T-cell (primary cell): ENCODE results near the gene OSBPL5. TPM values are rescaled to one million over a fixed set of nuclear protein-coding genes. Genes with fewer than 3 reads are reported as not detected.

Experiments used
- ATAC-seq, 4 experiments: fragments of 200-7000 bp in 3 of 4; fragments of 150-1000 bp in 1 of 4; cut with Tn5 transposase; replicated peaks in 1 of 4; 1 replicate in 3 of 4; 2 replicates in 1 of 4; pipeline ENCODE4 v1.10.0; 2021; ENCODE audit warnings: moderate library complexity in 3 of 4, mild to moderate bottlenecking in 2 of 4, moderate number of reproducible peaks in 1 of 4
- CTCF ChIA-PET, 2 donors: fragments of 300-600 bp; sonication (Branson Sonifier 250); formaldehyde crosslinking; loops; one replicate each; lab custom pipeline; 2022; ENCODE audit warnings: antibody characterized with exemption in 2 of 2; lab: Charles Lee
- POLR2A ChIA-PET, 2 donors: fragments of 300-600 bp; sonication (Branson Sonifier 250); formaldehyde crosslinking; loops; one replicate each; lab custom pipeline; 2022; ENCODE audit warnings: antibody characterized with exemption in 2 of 2; lab: Charles Lee
- DNase-seq, 35 experiments: peaks; one replicate each; pipeline versions ENCODE4 v3.0.0 to v3.0.0-alpha.2; 2013 to 2023
- H3K27ac ChIP-seq: one replicate; pipeline ENCODE4 v1.5.1; 2013; ENCODE audit warnings: low read length
- H3K27me3 ChIP-seq, 2 experiments: replicated peaks in 1 of 2; 1 replicate in 1 of 2; 2 replicates in 1 of 2; pipeline versions ENCODE4 v1.6.1 to v1.7.0; 2013; ENCODE audit warnings: low read length in 1 of 2, mixed read lengths in 1 of 2; ENCODE audit not compliant: control insufficient read depth in 2 of 2, insufficient read depth in 2 of 2; ENCODE audit errors: extremely low read depth in 1 of 2
- H3K36me3 ChIP-seq, 2 donors: 1 replicate in 1 of 2; 2 replicates in 1 of 2; pipeline versions ENCODE4 v1.6.1 to v1.7.0; 2013; ENCODE audit warnings: low read length in 1 of 2; ENCODE audit not compliant: control insufficient read depth in 2 of 2, insufficient read depth in 1 of 2; ENCODE audit errors: extremely low read depth in 1 of 2
- H3K4me1 ChIP-seq, 2 experiments: 1 replicate in 1 of 2; 2 replicates in 1 of 2; pipeline versions ENCODE4 v1.6.1 to v1.7.0; 2013; ENCODE audit warnings: low read length in 2 of 2, mixed read lengths in 1 of 2; ENCODE audit not compliant: insufficient read depth in 2 of 2, control insufficient read depth in 1 of 2; ENCODE audit errors: extremely low read depth in 1 of 2
- H3K4me3 ChIP-seq, 2 donors: 1 replicate in 1 of 2; 2 replicates in 1 of 2; pipeline versions ENCODE4 v1.5.1 to v1.7.0; 2013; ENCODE audit warnings: mild to moderate bottlenecking in 2 of 2, low read length in 1 of 2, moderate library complexity in 1 of 2; ENCODE audit not compliant: control insufficient read depth in 1 of 2; ENCODE audit errors: extremely low read depth in 1 of 2
- H3K9me3 ChIP-seq: 2 replicates; pipeline ENCODE4 v1.7.0; 2013
- H3K27ac Mint-ChIP-seq, 2 donors: one replicate each; pipeline ENCODE4 v1.8.0; 2020 to 2021; ENCODE audit warnings: mild to moderate bottlenecking in 2 of 2, mixed read lengths in 2 of 2
- H3K27me3 Mint-ChIP-seq, 2 donors: one replicate each; pipeline ENCODE4 v1.8.0; 2021 to 2022; ENCODE audit warnings: mixed read lengths in 2 of 2
- H3K36me3 Mint-ChIP-seq: one replicate; pipeline ENCODE4 v1.8.0; 2021; ENCODE audit warnings: mixed read lengths
- H3K4me1 Mint-ChIP-seq, 3 donors: one replicate each; pipeline ENCODE4 v1.8.0; 2020 to 2022; ENCODE audit warnings: mixed read lengths in 3 of 3, mild to moderate bottlenecking in 1 of 3
- H3K4me3 Mint-ChIP-seq, 3 donors: one replicate each; pipeline ENCODE4 v1.8.0; 2020 to 2022; ENCODE audit warnings: mild to moderate bottlenecking in 3 of 3, mixed read lengths in 3 of 3, moderate library complexity in 3 of 3
- H3K9me3 Mint-ChIP-seq, 3 donors: one replicate each; pipeline ENCODE4 v1.8.0; 2020 to 2022; ENCODE audit warnings: mixed read lengths in 3 of 3
- WGBS: methylation state at CpG from one replicate; pipeline ENCODE4 v1.1.5; 2013; ENCODE audit warnings: missing lambda C conversion rate; ENCODE audit not compliant: insufficient coverage; 5-methylcytosine and 5-hydroxymethylcytosine counted together
- total RNA-seq, 35 experiments: library from RNA in 6 of 35; stranded (reverse) in 6 of 35; fragments of 120-200 nt in 1 of 35; gene quantifications; one replicate each; pipeline versions ENCODE4 v1.2.1 to v1.2.4 and lab custom pipeline; 2013 to 2026

OSBPL5 gene
- total RNA-seq, 5 donors from 2014 or later (not counting 1 experiment from before 2014, with no cell fraction given) = 11.2 to 41.5 (median 20.9) TPM

DNA sequence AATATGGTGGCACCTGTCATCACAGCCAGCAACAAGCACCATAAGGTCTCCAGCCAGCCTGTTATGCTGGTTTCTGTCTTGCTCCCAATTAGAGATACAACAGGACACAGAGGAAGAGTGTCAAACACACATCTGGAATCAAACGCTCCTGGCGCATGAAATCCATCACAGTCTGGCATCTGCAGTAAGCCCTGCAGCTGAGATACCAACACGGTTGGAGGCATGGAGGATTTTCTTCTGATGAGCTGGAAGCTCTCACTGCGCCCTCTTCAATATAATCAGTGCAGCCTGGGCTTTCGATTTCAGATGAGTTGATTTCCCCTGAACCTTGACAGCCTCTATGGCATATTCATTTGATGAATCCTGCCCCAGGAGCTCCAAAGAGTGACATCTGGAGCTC is 80.1 kb downstream of the OSBPL5 start:
- no peak overlapping the region for H3K27ac ChIP-seq
- ATAC-seq (no peak), DNase-seq (no peak)
- ChIA-PET CTCF (no interaction called here), POLR2A (no interaction called here)
- H3K9me3 ChIP-seq = no peaks in the 10 kb centered on the region
- no peak overlapping the region for H3K4me3 ChIP-seq
- no peaks in the 10 kb centered on the region for H3K4me1 ChIP-seq
- peaks cover 0 to 25% of the 10 kb centered on the region in 2 experiments for H3K27me3 ChIP-seq
- H3K4me3 Mint-ChIP-seq = no peak overlapping the region
- H3K27ac Mint-ChIP-seq = no peak overlapping the region
- no peaks in the 10 kb centered on the region for H3K36me3 ChIP-seq
- H3K27me3 Mint-ChIP-seq = peaks cover 4 to 5% of the 10 kb centered on the region in 2 donors
- no peaks in the 10 kb centered on the region for H3K9me3 Mint-ChIP-seq
- H3K4me1 Mint-ChIP-seq = no peaks in the 10 kb centered on the region
- WGBS = 85% methylated on average over 3 of the region's 5 CpGs
- H3K36me3 Mint-ChIP-seq = no peaks in the 10 kb centered on the region

DNA sequence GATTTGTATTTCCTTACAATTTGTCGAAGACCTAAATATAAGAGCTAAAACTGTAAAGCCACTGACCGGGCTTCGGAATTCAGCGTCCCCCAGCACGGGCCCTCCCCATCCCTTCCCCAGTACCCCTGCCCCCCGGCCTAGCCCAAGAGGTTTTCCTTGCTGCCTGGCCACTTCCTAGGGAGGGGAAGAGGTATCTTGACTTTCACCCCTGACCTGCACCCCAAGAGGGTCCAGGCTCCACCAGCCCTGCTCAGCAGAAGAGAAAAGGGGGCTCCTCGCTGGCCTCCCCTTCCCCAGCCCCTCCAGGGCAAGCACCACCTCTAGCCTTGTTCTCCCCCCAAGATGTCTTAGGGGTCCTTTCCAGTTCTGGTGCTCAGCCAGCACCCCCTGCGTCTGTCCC is 81.8 kb downstream of the OSBPL5 start:
- DNase-seq = no peak
- no CpG with 5 or more reads among the region's 8 CpGs for WGBS
- Histone ChIP-seq H3K36me3 (no peaks in the 10 kb centered on the region), H3K4me1 (no peaks in the 10 kb centered on the region), H3K27me3 (peaks cover 0 to 32% of the 10 kb centered on the region in 2 experiments), H3K4me3 (no peak overlapping the region), H3K27ac (no peak overlapping the region), H3K9me3 (no peaks in the 10 kb centered on the region)
- CTCF ChIA-PET = no interaction called here
- Mint-ChIP-seq H3K27me3 (peaks cover 5 to 8% of the 10 kb centered on the region in 2 donors), H3K27ac (no peak overlapping the region), H3K36me3 (no peaks in the 10 kb centered on the region), H3K4me1 (no peaks in the 10 kb centered on the region), H3K4me3 (no peak overlapping the region), H3K9me3 (no peaks in the 10 kb centered on the region)
- POLR2A ChIA-PET = no interaction called here
- no peak for ATAC-seq

DNA sequence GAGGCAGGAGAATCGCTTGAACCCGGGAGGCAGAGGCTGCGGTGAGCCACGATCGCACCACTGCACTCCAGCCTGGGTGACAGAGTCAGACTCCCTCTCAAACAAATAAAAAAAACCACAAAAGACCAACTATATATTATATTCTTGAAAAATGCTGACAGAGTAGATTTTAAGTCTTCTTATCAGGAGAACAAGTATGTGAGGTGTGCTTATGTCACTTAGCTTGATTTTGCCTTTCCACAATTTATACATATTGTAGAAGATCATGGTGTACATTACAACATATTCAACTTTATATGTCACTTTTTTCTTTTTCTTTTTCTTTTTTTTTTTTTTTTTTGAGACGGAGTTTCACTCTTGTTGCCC is 83.7 kb downstream of the OSBPL5 start:
- ATAC-seq (no peak), DNase-seq (no peak)
- no peak overlapping the region for H3K27ac Mint-ChIP-seq
- no CpG with 5 or more reads among the region's 6 CpGs for WGBS
- POLR2A ChIA-PET = no interaction called here
- no peaks in the 10 kb centered on the region for H3K36me3 Mint-ChIP-seq
- Histone ChIP-seq H3K27ac (no peak overlapping the region), H3K27me3 (peaks cover 0 to 31% of the 10 kb centered on the region in 2 experiments), H3K4me1 (no peaks in the 10 kb centered on the region), H3K36me3 (no peaks in the 10 kb centered on the region), H3K9me3 (no peaks in the 10 kb centered on the region), H3K4me3 (no peak overlapping the region)
- H3K4me1 Mint-ChIP-seq = no peaks in the 10 kb centered on the region
- no peak overlapping the region for H3K4me3 Mint-ChIP-seq
- no peaks in the 10 kb centered on the region for H3K9me3 Mint-ChIP-seq
- peaks cover 8 to 9% of the 10 kb centered on the region in 2 donors for H3K27me3 Mint-ChIP-seq
- CTCF ChIA-PET = no interaction called here

DNA sequence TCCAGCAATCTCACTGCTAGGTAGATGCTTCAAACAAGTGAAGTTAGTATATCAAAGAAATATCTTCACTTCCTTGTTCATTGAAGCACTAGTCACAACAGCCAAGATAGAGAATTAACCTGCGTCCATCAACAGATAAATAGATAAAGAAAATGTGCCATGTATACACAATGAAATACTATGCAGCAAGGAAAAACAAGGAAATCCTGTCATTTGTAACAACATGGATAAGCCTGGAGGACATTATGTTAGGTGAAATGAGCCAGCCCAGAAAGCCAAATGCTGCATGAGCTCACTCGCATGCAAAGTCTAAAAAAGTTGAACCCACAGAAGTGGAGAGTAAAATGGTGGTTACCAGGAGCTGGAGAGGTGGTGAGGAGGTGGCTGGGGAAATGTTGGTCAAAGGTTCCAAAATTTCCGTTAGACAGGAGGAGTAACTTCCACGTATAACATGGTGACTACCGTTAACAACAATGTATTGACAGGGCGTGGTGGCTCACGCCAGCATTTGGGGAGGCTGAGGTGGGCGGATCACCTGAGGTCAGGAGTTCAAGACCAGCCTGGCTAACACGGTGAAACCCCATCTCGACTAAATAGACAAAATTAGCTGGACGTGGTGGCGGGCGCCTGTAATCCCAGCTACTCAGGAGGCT is 84.3 kb downstream of the OSBPL5 start:
- no peak for DNase-seq
- Mint-ChIP-seq H3K27me3 (peaks cover 8% of the 10 kb centered on the region in 2 donors), H3K27ac (no peak overlapping the region), H3K9me3 (no peaks in the 10 kb centered on the region), H3K4me3 (no peak overlapping the region), H3K4me1 (no peaks in the 10 kb centered on the region), H3K36me3 (no peaks in the 10 kb centered on the region)
- H3K4me1 ChIP-seq = no peaks in the 10 kb centered on the region
- H3K36me3 ChIP-seq = no peaks in the 10 kb centered on the region
- 85% methylated on average over 8 of the region's 13 CpGs for WGBS
- H3K27ac ChIP-seq = no peak overlapping the region
- ChIA-PET POLR2A (no interaction called here), CTCF (no interaction called here)
- H3K9me3 ChIP-seq = no peaks in the 10 kb centered on the region
- no peak for ATAC-seq
- no peak overlapping the region for H3K4me3 ChIP-seq
- H3K27me3 ChIP-seq = peaks cover 0 to 28% of the 10 kb centered on the region in 2 experiments

DNA sequence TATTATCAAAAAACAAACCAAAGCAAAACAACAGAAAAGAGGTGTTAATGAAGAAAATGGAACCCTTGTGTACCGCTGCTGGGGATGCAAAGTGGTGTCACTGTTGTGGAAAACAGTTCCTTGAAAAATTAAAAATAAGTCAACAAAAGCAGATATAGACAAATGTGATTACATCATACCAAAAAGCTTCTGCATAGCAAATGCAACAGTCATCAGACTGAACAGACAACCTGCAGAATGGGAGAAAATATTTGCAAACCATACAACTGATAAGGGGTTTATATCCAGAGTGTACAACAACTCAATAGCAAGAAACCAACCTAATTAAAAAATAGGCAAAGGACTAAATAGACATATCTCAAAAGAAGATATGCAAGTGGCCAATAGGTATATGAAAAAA is 85.0 kb downstream of the OSBPL5 start:
- Histone ChIP-seq H3K36me3 (no peaks in the 10 kb centered on the region), H3K27ac (no peak overlapping the region), H3K27me3 (peaks cover 0 to 26% of the 10 kb centered on the region in 2 experiments), H3K4me3 (no peak overlapping the region), H3K9me3 (no peaks in the 10 kb centered on the region), H3K4me1 (no peaks in the 10 kb centered on the region)
- no CpG with 5 or more reads among the region's 1 CpG for WGBS
- H3K9me3 Mint-ChIP-seq = no peaks in the 10 kb centered on the region
- ChIA-PET CTCF (no interaction called here), POLR2A (no interaction called here)
- H3K36me3 Mint-ChIP-seq = no peaks in the 10 kb centered on the region
- DNase-seq (no peak), ATAC-seq (no peak)
- peaks cover 5 to 8% of the 10 kb centered on the region in 2 donors for H3K27me3 Mint-ChIP-seq
- no peak overlapping the region for H3K27ac Mint-ChIP-seq
- no peaks in the 10 kb centered on the region for H3K4me1 Mint-ChIP-seq
- no peak overlapping the region for H3K4me3 Mint-ChIP-seq

DNA sequence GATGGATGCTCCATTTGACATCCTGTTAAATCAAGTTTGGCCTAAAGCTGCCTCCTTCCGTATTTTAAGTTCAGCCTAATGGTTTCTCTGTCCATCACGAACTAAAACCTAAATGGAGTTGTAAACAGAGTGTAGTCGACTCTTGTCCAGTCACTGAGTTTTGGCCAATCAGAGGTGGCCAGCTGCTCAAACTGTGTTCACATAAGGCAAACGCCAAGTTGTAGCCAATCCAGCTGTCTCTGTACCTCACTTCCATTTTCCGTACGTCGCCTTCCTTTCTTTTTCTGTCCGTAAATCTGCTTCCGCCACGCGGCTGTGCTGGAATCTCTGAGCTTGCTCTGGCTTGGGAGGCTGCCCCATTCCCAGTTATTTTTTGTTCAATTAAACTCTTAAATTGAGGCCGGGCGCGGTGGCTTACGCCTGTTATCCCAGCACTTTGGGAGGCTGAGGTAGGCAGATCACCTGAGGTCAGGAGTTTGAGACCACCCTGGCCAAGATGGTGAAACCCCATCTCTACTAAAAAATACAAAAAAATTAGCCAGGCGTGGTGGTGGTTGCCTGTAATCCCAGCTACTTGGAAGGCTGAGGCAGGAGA is 87.2 kb downstream of the OSBPL5 start:
- no peaks in the 10 kb centered on the region for H3K36me3 ChIP-seq
- Mint-ChIP-seq H3K4me3 (no peak overlapping the region), H3K9me3 (no peaks in the 10 kb centered on the region), H3K27ac (no peak overlapping the region), H3K27me3 (peaks cover 5 to 8% of the 10 kb centered on the region in 2 donors), H3K4me1 (no peaks in the 10 kb centered on the region), H3K36me3 (no peaks in the 10 kb centered on the region)
- ChIA-PET POLR2A (no interaction called here), CTCF (no interaction called here)
- WGBS = 83% methylated on average over 10 of the region's 16 CpGs
- DNase-seq = no peak
- peaks cover 0 to 15% of the 10 kb centered on the region in 2 experiments for H3K27me3 ChIP-seq
- H3K4me3 ChIP-seq = no peak overlapping the region
- ATAC-seq = no peak
- no peaks in the 10 kb centered on the region for H3K4me1 ChIP-seq
- H3K27ac ChIP-seq = no peak overlapping the region
- H3K9me3 ChIP-seq = no peaks in the 10 kb centered on the region
